GM12872 (cell line): Measurements from ENCODE around the gene FKBP3.

Experiments used
- CTCF ChIP-seq: IDR thresholded peaks from 3 replicates; pipeline ENCODE4 v1.5.1; 2011; ENCODE audit warnings: low read depth, mild to moderate bottlenecking, low read length, moderate library complexity; ENCODE audit not compliant: insufficient read depth

FKBP3 gene

GRCh38 chr14:45070215-45070614 is 64.1 kb downstream of the FKBP3 start:
- TF ChIP-seq CTCF = no peak

- no peak for TF ChIP-seq CTCF
Measured at GRCh38 chr14:45068396-45068795, 65.9 kb downstream of the FKBP3 start.

- TF ChIP-seq CTCF = no peak
Measured at GRCh38 chr14:45066667-45067066, 67.6 kb downstream of the FKBP3 start.

GRCh38 chr14:45065956-45066355 is 68.3 kb downstream of the FKBP3 start:
- no peak for TF ChIP-seq CTCF
